ENCODE measurements around the gene RTN4.

Gene RTN4

GRCh38 chr2:54945391-54946219, 104.6 kb downstream of the RTN4 start:
- no peak for DNase-seq
- in situ Hi-C loops (cut with HindIII; ENCODE audit: low pct_ligation_motif_present, low pct_unique_long_range_greater_than_20kb, low sequenced_read_pairs) = no loop called here

- in situ Hi-C loops (cut with HindIII; ENCODE audit: low pct_ligation_motif_present, low pct_unique_long_range_greater_than_20kb, low sequenced_read_pairs) = no loop called here
Observed at GRCh38 chr2:54944724-54945326, 105.4 kb downstream of the RTN4 start.

GRCh38 chr2:54942373-54942772, 107.9 kb downstream of the RTN4 start:
- no peak for DNase-seq
- in situ Hi-C loops (cut with HindIII; ENCODE audit: low pct_ligation_motif_present, low pct_unique_long_range_greater_than_20kb, low sequenced_read_pairs) = no loop called here

More at GRCh38 chr2:54944724-54945326, 105.4 kb downstream of the RTN4 start:
- no peak for DNase-seq

GRCh38 chr2:54941248-54941984, 108.8 kb downstream of the RTN4 start:
- DNase-seq = no peak
- in situ Hi-C loops (cut with HindIII; ENCODE audit: low pct_ligation_motif_present, low pct_unique_long_range_greater_than_20kb, low sequenced_read_pairs) = no loop called here

GRCh38 chr2:54940723-54941122, 109.5 kb downstream of the RTN4 start:
- no peak for DNase-seq
- in situ Hi-C loops (cut with HindIII; ENCODE audit: low pct_ligation_motif_present, low pct_unique_long_range_greater_than_20kb, low sequenced_read_pairs) = no loop called here

GRCh38 chr2:54939446-54940118, 110.7 kb downstream of the RTN4 start:
- in situ Hi-C loops (cut with HindIII; ENCODE audit: low pct_ligation_motif_present, low pct_unique_long_range_greater_than_20kb, low sequenced_read_pairs) = no loop called here
- no peak for DNase-seq

- in situ Hi-C loops (cut with HindIII; ENCODE audit: low pct_ligation_motif_present, low pct_unique_long_range_greater_than_20kb, low sequenced_read_pairs) = no loop called here
- no peak for DNase-seq
Observed at GRCh38 chr2:54936766-54937165, 113.5 kb downstream of the RTN4 start.

GRCh38 chr2:54935389-54935788, 114.9 kb downstream of the RTN4 start:
- no peak for DNase-seq
- in situ Hi-C loops (cut with HindIII; ENCODE audit: low pct_ligation_motif_present, low pct_unique_long_range_greater_than_20kb, low sequenced_read_pairs) = no loop called here

GRCh38 chr2:54931473-54931872, 118.8 kb downstream of the RTN4 start:
- DNase-seq = no peak
- in situ Hi-C loops (cut with HindIII; ENCODE audit: low pct_ligation_motif_present, low pct_unique_long_range_greater_than_20kb, low sequenced_read_pairs) = no loop called here

- in situ Hi-C loops (cut with HindIII; ENCODE audit: low pct_ligation_motif_present, low pct_unique_long_range_greater_than_20kb, low sequenced_read_pairs) = no loop called here
- no peak for DNase-seq
Observed at GRCh38 chr2:54928719-54929118, 121.5 kb downstream of the RTN4 start.

- in situ Hi-C loops (cut with HindIII; ENCODE audit: low pct_ligation_motif_present, low pct_unique_long_range_greater_than_20kb, low sequenced_read_pairs) = no loop called here
- DNase-seq = no peak
Observed at GRCh38 chr2:54927751-54928615, 122.3 kb downstream of the RTN4 start.

GRCh38 chr2:54927085-54927750, 123.0 kb downstream of the RTN4 start:
- in situ Hi-C loops (cut with HindIII; ENCODE audit: low pct_ligation_motif_present, low pct_unique_long_range_greater_than_20kb, low sequenced_read_pairs) = no loop called here
- DNase-seq = no peak

- in situ Hi-C loops (cut with HindIII; ENCODE audit: low pct_ligation_motif_present, low pct_unique_long_range_greater_than_20kb, low sequenced_read_pairs) = no loop called here
- DNase-seq = no peak
Observed at GRCh38 chr2:54925022-54925421, 125.2 kb downstream of the RTN4 start.

- no peak for DNase-seq
- in situ Hi-C loops (cut with HindIII; ENCODE audit: low pct_ligation_motif_present, low pct_unique_long_range_greater_than_20kb, low sequenced_read_pairs) = no loop called here
Observed at GRCh38 chr2:54924121-54924520, 126.1 kb downstream of the RTN4 start.

Data from ACHN (cell line).